Measurements from ENCODE around the gene ZFYVE16.

- TF ChIP-seq CTCF (IDR thresholded peaks at IDR 0.05) (no peak), POLR2A (IDR thresholded peaks at IDR 0.05) (no peak)
Measured at GRCh38 chr5:80442742-80443141, 34.9 kb downstream of the ZFYVE16 start.

Measured in heart left ventricle (tissue), 13 donors.